AG04450 (cell line): Measurements from ENCODE around the gene EHF. TPM values are rescaled to one million over a fixed set of nuclear protein-coding genes. Genes with fewer than 3 reads are reported as not detected.

Experiments used
- CTCF ChIA-PET: fragments of 300-600, 350-600 bp; formaldehyde crosslinking; extraction: SDS; loops from one replicate; lab custom pipeline; 2022; ENCODE audit warnings: antibody characterized with exemption, inconsistent platforms; lab: Charles Lee
- POLR2A ChIA-PET: fragments of 350-600 bp; formaldehyde crosslinking; extraction: SDS; loops from one replicate; lab custom pipeline; 2021; ENCODE audit warnings: antibody characterized with exemption, inconsistent platforms; lab: Yijun Ruan, JAX
- DNase-seq: peaks from one replicate; pipeline ENCODE4 v3.0.0-alpha.2; 2011; ENCODE audit warnings: low read depth, low spot score
- H3K27ac ChIP-seq: one replicate; pipeline ENCODE4 v1.5.1; 2012; ENCODE audit warnings: low read depth, low read length, control low read depth
- H3K27me3 ChIP-seq: one replicate; pipeline ENCODE4 v1.6.0; 2012; ENCODE audit warnings: low read length; ENCODE audit not compliant: control insufficient read depth, insufficient read depth
- H3K4me3 ChIP-seq: 2 replicates; pipeline ENCODE4 v1.5.1; 2011; ENCODE audit warnings: mild to moderate bottlenecking, low read depth, low read length, control low read depth
- H3K9me3 ChIP-seq: 2 replicates; pipeline ENCODE4 v1.5.1; 2012; ENCODE audit warnings: low read length; ENCODE audit not compliant: control insufficient read depth, insufficient read depth
- CTCF ChIP-seq: IDR thresholded peaks from 2 replicates; pipeline ENCODE4 v1.5.1; 2011; ENCODE audit warnings: low read depth, low read length, control low read depth, inconsistent platforms
- polyA plus RNA-seq: library from polyadenylated mRNA; depleted of rRNA; stranded (reverse); fragments of >200 nt; gene quantifications from 2 replicates; pipeline ENCODE4 v1.2.3, GENCODE V29; 2011

The EHF gene
- polyA plus RNA-seq, 1 experiment: 0.05 TPM

GRCh38 chr11:34647131-34647530, 26.2 kb downstream of the EHF start:
- Histone ChIP-seq H3K9me3 (no peaks in the 10 kb centered on the region), H3K27me3 (no peaks in the 10 kb centered on the region), H3K27ac (no peak overlapping the region), H3K4me3 (no peak overlapping the region)
- DNase-seq: no peak
- ChIA-PET POLR2A (no interaction called here), CTCF (no interaction called here)
- TF ChIP-seq CTCF: no peak

- no peak for DNase-seq
- H3K4me3 ChIP-seq: no peak overlapping the region
- ChIA-PET POLR2A (no interaction called here), CTCF (no interaction called here)
- TF ChIP-seq CTCF: no peak
- H3K27me3 ChIP-seq: no peaks in the 10 kb centered on the region
- H3K27ac ChIP-seq: no peak overlapping the region
- no peaks in the 10 kb centered on the region for H3K9me3 ChIP-seq
These were observed 26.6 kb downstream of the EHF start for GRCh38 chr11:34647532-34647931.

GRCh38 chr11:34648036-34648435, 27.1 kb downstream of the EHF start:
- Histone ChIP-seq H3K9me3 (no peaks in the 10 kb centered on the region), H3K27ac (no peak overlapping the region), H3K27me3 (no peaks in the 10 kb centered on the region), H3K4me3 (no peak overlapping the region)
- TF ChIP-seq CTCF: no peak
- DNase-seq: no peak
- CTCF ChIA-PET: no interaction called here
- POLR2A ChIA-PET: no interaction called here

- no peak for DNase-seq
- H3K27ac ChIP-seq: no peak overlapping the region
- TF ChIP-seq CTCF: no peak
- no peaks in the 10 kb centered on the region for H3K9me3 ChIP-seq
- no peak overlapping the region for H3K4me3 ChIP-seq
- H3K27me3 ChIP-seq: no peaks in the 10 kb centered on the region
- POLR2A ChIA-PET: no interaction called here
- CTCF ChIA-PET: no interaction called here
These were observed 28.7 kb downstream of the EHF start for GRCh38 chr11:34649597-34649996.

- no peak overlapping the region for H3K4me3 ChIP-seq
- POLR2A ChIA-PET: no interaction called here
- no peak for DNase-seq
- no peaks in the 10 kb centered on the region for H3K9me3 ChIP-seq
- CTCF ChIA-PET: no interaction called here
- no peak overlapping the region for H3K27ac ChIP-seq
- no peak for TF ChIP-seq CTCF
- H3K27me3 ChIP-seq: no peaks in the 10 kb centered on the region
These were observed 29.6 kb downstream of the EHF start for GRCh38 chr11:34650528-34650927.
